ENCODE results near the gene TNFAIP8L1.

GRCh38 chr19:4660181-4660791 is 21.0 kb downstream of the TNFAIP8L1 start:
- no peak for TF ChIP-seq ZFP3 (CRISPR knock-in tag; IDR thresholded peaks at IDR 0.05)
- no peak for TF ChIP-seq PATZ1 (CRISPR knock-in tag; IDR thresholded peaks at IDR 0.05; ENCODE audit: borderline replicate concordance)
- TF ChIP-seq TCF4 (CRISPR knock-in tag; IDR thresholded peaks at IDR 0.05; ENCODE audit: borderline replicate concordance): no peak
- TF ChIP-seq CREB5 (CRISPR knock-in tag; IDR thresholded peaks at IDR 0.05; ENCODE audit: low read depth): no peak
- TF ChIP-seq OSR1 (CRISPR knock-in tag; IDR thresholded peaks at IDR 0.05): no peak
- TF ChIP-seq ZC3H10 (CRISPR knock-in tag; IDR thresholded peaks at IDR 0.05): no peak

All from SK-N-SH treated with all-trans-retinoic acid at 6 μM for 48 hours (cell line).